GM12865 (cell line): Measurements from ENCODE around the gene HSD17B11.
"Not testable (repeated sequence)": the region's sequence is repeated elsewhere in the genome, so short reads cannot be mapped to it uniquely, and the experiment has no call there.

Experiments
- DNase-seq: peaks from one replicate; pipeline ENCODE4 v3.0.0; 2010; ENCODE audit warnings: low read depth
- H3K4me3 ChIP-seq: 2 replicates; pipeline ENCODE4 v1.5.1; 2011; ENCODE audit warnings: mild to moderate bottlenecking, low read depth, low read length, control low read depth
- TF ChIP-seq, protein P1 (sequence below): IDR thresholded peaks from 2 replicates; pipeline ENCODE4 v1.5.1; 2011; ENCODE audit warnings: low read length, control low read depth, low read depth, inconsistent platforms; ENCODE audit not compliant: insufficient read depth; ENCODE audit errors: missing control alignments

The HSD17B11 gene

DNA sequence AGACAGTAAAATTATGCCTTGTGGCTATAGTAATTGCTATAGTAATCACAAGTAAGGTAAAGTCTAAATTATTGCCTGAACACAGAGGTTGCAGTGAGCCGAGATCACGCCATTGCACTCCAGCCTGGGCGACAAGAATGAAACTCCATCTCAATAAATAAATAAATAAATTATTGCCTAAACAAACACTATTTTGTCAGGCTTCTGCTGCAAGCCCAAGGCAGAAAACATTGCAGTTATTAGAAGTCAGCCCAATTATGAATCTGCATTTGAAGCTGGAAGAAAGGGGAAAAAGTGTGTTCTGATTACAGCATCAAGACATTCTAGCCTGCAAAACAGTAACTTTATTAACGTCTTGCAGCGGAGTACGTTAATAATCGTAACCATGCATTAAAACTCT is 85.4 kb downstream of the HSD17B11 start:
- TF ChIP-seq, protein P1, sequence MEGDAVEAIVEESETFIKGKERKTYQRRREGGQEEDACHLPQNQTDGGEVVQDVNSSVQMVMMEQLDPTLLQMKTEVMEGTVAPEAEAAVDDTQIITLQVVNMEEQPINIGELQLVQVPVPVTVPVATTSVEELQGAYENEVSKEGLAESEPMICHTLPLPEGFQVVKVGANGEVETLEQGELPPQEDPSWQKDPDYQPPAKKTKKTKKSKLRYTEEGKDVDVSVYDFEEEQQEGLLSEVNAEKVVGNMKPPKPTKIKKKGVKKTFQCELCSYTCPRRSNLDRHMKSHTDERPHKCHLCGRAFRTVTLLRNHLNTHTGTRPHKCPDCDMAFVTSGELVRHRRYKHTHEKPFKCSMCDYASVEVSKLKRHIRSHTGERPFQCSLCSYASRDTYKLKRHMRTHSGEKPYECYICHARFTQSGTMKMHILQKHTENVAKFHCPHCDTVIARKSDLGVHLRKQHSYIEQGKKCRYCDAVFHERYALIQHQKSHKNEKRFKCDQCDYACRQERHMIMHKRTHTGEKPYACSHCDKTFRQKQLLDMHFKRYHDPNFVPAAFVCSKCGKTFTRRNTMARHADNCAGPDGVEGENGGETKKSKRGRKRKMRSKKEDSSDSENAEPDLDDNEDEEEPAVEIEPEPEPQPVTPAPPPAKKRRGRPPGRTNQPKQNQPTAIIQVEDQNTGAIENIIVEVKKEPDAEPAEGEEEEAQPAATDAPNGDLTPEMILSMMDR, result no peak
- no peak for DNase-seq
- no peak overlapping the region for H3K4me3 ChIP-seq

DNA sequence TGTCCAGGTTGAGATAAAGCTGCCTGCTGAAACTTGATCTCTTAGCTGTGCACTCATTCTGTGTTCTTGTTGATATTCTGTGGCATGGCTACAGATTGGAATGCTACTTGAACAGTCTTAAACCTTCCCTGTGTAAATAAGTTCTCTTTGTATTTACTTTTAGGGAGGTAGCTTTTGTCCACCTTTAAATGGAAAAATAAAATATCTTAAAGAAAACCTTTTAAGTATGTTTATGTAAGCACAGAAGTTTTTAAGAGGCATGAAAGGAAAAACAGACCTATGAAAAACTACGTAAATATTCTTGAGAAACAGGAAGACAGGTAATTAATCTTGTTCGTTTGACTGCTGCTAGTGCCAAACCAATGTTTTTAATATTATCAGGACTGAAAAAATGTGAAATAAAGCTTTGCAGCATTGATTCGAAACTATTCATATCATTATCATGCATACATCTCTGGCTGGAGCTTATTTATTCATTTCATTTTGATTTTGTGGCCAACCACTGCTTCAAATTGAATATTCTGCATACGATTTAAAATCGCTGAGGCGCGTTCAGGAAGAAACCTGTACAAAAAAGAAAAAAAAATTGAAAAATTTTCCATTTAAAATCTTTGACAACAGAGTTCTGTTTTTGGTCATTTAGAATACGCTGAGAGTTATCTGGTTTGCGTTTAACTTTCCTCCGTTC is 86.1 kb downstream of the HSD17B11 start:
- TF ChIP-seq, protein P1, result no peak
- no peak for DNase-seq
- no peak overlapping the region for H3K4me3 ChIP-seq

DNA sequence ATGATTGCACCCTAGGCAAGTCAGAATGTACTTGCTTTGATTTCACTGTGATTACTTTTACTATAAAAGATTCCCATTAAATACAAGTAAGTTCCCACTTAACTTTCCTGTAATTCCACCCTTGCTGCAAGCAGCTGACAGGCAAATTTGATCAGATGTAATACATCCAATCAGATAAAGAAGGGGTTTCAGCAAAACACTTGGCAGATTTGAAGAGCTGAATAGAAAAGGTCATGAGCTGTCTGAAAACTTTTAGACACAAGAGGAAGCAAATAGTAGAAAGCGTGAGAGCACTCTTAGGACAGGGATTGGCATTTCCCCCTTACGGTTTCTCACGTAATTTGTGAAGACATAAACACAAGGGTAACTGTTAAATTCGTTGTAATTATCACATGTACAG is 91.1 kb downstream of the HSD17B11 start:
- no peak overlapping the region for H3K4me3 ChIP-seq
- TF ChIP-seq, protein P1, result no peak
- DNase-seq, result no peak

DNA sequence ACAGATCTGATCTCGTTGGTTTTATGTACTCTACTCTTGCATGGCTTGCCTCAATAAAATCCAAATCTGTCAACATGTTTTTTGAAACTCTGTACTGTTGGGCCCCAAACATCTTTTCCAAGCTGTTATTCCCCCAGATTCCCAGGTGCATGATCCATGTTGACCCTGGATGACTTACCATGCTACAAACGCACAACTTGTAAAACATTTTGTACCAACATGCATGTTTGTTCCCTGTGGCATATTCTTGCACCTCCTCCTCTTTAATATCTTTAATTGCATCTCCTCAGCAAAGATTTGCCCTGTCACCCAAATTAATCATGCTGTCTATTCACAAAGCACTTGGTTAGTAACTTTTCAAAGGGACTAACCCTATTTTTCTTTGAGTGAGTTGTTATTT is 92.6 kb downstream of the HSD17B11 start:
- no peak for DNase-seq
- H3K4me3 ChIP-seq, result no peak overlapping the region
- TF ChIP-seq, protein P1, result no peak

DNA sequence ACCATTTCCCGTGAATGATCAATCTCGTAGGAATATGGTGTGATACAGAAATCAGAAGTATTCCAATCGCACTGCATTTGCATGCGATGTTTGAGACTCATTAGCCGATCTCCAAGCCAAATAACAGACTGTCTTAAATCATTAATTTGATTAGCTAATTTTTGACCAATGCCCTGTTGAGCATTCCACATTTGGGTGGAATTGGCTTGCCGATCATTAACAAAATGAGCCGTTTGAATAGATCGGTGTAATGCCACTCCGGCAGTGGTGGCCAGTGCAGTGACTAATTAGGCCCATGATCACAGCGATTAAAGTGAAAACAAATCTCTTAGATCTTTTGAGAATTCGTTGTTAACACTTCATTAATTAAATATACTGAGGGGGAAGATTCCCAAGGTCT is 96.1 kb downstream of the HSD17B11 start:
- H3K4me3 ChIP-seq, DNase-seq: not testable (repeated sequence)

DNA sequence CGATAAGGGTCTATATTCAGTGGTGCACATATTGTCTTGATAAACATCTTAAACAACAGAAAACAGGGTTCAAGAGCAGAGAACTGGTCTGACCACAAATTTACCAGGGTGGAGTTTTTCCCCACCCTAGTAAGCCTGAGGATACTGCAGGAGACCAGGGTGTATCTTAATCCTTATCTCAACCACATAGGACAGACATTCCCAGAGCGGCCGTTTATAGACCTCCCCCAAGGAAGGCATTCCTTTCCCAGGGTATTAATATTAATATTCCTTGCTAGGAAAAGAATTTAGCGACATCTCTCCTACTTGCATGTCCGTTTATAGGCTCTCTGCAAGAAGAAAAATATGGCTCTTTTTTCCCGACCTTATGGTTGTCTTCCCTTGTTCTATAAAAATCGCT is 97.1 kb downstream of the HSD17B11 start:
- DNase-seq, H3K4me3 ChIP-seq: not testable (repeated sequence)

DNA sequence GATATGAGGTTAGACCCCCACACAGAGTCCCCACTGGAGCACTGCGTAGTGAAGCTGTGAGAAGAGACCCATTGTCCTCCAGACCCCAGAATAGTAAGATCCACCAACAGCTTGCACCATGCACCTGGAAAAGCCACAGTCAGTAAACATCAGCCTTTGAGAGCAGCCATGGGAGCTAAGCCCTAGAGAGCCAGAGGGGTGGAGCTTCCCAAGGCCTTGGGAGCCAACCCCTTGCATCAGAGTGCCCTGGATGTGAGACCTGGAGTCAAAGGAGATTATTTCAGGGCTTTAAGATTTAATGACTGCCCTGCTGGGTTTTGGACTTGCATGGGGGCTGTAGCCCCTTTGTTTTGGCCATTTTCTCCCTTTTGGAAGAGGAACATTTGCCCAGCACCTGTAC is 104.0 kb downstream of the HSD17B11 start:
- DNase-seq, result no peak
- no peak overlapping the region for H3K4me3 ChIP-seq
- TF ChIP-seq, protein P1, result no peak
